Measurements from ENCODE around the gene PBRM1. TPM values are rescaled to one million over a fixed set of nuclear protein-coding genes. Genes with fewer than 3 reads are reported as not detected.

The PBRM1 gene
- total and polyA plus RNA-seq, 2 of the 13 experiments (the other 11 are each of a cell fraction or from before 2014, with no cell fraction given): 10.9 to 33.2 TPM

- TF ChIP-seq SOX13 (IDR thresholded peaks at IDR 0.05) (no peak; the same call in 1 of the 2 replicates), SOX13 (CRISPR knock-in tag; conservative IDR thresholded peaks at IDR 0.05 in 1 of 2, IDR thresholded peaks at IDR 0.05 in 1 of 2) (peak in 1 of 2 experiments; percentile 9; a peak in 1 of 4 replicates), SOX6 (IDR thresholded peaks at IDR 0.05) (no peak), SOX6 (CRISPR knock-in tag; IDR thresholded peaks at IDR 0.05) (peak; percentile 21; the same call in 1 of the 2 replicates), PAF1 (CRISPR knock-in tag; IDR thresholded peaks at IDR 0.05) (no peak), ZNF33B (CRISPR knock-in tag; IDR thresholded peaks at IDR 0.05) (peak; percentile 55; the same call in 1 of the 2 replicates), MXD1 (CRISPR knock-in tag; IDR thresholded peaks at IDR 0.05) (peak; percentile 85; the same call in 1 of the 2 replicates), PCBP2 (optimal IDR thresholded peaks at IDR 0.05; ENCODE audit: low read depth, low read length, poor library complexity, severe bottlenecking) (no peak), CC2D1A (CRISPR knock-in tag; IDR thresholded peaks at IDR 0.05) (no peak), FOXJ3 (CRISPR knock-in tag; IDR thresholded peaks at IDR 0.05; ENCODE audit: borderline replicate concordance) (no peak; the same call in 1 of the 2 replicates), SMARCC2 (IDR thresholded peaks at IDR 0.05) (no peak), U2AF2 (IDR thresholded peaks at IDR 0.05; ENCODE audit: low read depth, low read length) (no peak), KDM1A (CRISPR knock-in tag; IDR thresholded peaks at IDR 0.05) (no peak), RFXAP (CRISPR knock-in tag; IDR thresholded peaks at IDR 0.05; ENCODE audit: borderline replicate concordance) (peak; percentile 78), POLR2A (IDR thresholded peaks at IDR 0.05; ENCODE audit: insufficient read depth in 1 of 2, low read depth in 2 of 2, low read length in 2 of 2) (peak; percentile 72 to 87), SNRNP70 (IDR thresholded peaks at IDR 0.05; ENCODE audit: low read depth, low read length) (no peak), NFRKB (IDR thresholded peaks at IDR 0.05) (no peak), FOXA1 (IDR thresholded peaks at IDR 0.05) (no peak), FOXA1 (CRISPR knock-in tag; IDR thresholded peaks at IDR 0.05) (no peak), KLF13 (CRISPR knock-in tag; IDR thresholded peaks at IDR 0.05) (0 out of 2 replicates have a peak, but pooled peaks have one; percentile 90), ZFAT (CRISPR knock-in tag; conservative IDR thresholded peaks at IDR 0.05) (peak; percentile 73; the same call in 1 of the 2 replicates), CBFB (CRISPR knock-in tag; IDR thresholded peaks at IDR 0.05) (peak; percentile 88; the same call in 1 of the 2 replicates), ZNF790 (CRISPR knock-in tag; IDR thresholded peaks at IDR 0.05; ENCODE audit: borderline replicate concordance) (peak; percentile 50; the same call in 1 of the 2 replicates), ARHGAP35 (CRISPR knock-in tag; IDR thresholded peaks at IDR 0.05; ENCODE audit: borderline replicate concordance) (peak; percentile 33; the same call in 1 of the 2 replicates), SNAPC5 (CRISPR knock-in tag; IDR thresholded peaks at IDR 0.05; ENCODE audit: borderline replicate concordance) (0 out of 2 replicates have a peak, but pooled peaks have one; percentile 18)
- TF ChIP-seq, protein P1, sequence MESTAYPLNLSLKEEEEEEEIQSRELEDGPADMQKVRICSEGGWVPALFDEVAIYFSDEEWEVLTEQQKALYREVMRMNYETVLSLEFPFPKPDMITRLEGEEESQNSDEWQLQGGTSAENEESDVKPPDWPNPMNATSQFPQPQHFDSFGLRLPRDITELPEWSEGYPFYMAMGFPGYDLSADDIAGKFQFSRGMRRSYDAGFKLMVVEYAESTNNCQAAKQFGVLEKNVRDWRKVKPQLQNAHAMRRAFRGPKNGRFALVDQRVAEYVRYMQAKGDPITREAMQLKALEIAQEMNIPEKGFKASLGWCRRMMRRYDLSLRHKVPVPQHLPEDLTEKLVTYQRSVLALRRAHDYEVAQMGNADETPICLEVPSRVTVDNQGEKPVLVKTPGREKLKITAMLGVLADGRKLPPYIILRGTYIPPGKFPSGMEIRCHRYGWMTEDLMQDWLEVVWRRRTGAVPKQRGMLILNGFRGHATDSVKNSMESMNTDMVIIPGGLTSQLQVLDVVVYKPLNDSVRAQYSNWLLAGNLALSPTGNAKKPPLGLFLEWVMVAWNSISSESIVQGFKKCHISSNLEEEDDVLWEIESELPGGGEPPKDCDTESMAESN (CRISPR knock-in tag; conservative IDR thresholded peaks at IDR 0.05): peak; percentile 55; the same call in 1 of the 2 replicates
- TF ChIP-seq, protein P2, sequence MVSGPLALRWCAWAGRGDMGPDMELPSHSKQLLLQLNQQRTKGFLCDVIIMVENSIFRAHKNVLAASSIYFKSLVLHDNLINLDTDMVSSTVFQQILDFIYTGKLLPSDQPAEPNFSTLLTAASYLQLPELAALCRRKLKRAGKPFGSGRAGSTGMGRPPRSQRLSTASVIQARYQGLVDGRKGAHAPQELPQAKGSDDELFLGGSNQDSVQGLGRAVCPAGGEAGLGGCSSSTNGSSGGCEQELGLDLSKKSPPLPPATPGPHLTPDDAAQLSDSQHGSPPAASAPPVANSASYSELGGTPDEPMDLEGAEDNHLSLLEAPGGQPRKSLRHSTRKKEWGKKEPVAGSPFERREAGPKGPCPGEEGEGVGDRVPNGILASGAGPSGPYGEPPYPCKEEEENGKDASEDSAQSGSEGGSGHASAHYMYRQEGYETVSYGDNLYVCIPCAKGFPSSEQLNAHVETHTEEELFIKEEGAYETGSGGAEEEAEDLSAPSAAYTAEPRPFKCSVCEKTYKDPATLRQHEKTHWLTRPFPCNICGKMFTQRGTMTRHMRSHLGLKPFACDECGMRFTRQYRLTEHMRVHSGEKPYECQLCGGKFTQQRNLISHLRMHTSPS (CRISPR knock-in tag; IDR thresholded peaks at IDR 0.05; ENCODE audit: low read depth): no peak; the same call in 1 of the 2 replicates
Measured at GRCh38 chr3:52705688-52706686, 20.3 kb upstream of the PBRM1 start, which contains the start of the genes GLT8D1 and SPCS1 (continued).
